ENCODE data around the gene FGF8. TPM values are rescaled to one million over a fixed set of nuclear protein-coding genes. Genes with fewer than 3 reads are reported as not detected.

The FGF8 gene
- total RNA-seq, 1 experiment from 2014 or later = not detected

GRCh38 chr10:101725296-101726114 lies 50.4 kb downstream of the FGF8 start:
- Histone ChIP-seq H2AFZ (ENCODE audit: low read length) (no peak overlapping the region), H3K27me3 (ENCODE audit: low read length) (no peaks in the 10 kb centered on the region), H3K27ac (ENCODE audit: low read length) (no peak overlapping the region), H4K20me1 (ENCODE audit: low read length) (no peaks in the 10 kb centered on the region), H3K9ac (ENCODE audit: low read length) (no peak overlapping the region), H3K9me2 (replicated peaks; ENCODE audit: low read length) (no peaks in the 10 kb centered on the region), H3K36me3 (ENCODE audit: low read depth, low read length) (no peaks in the 10 kb centered on the region), H3K79me2 (ENCODE audit: low read length) (no peaks in the 10 kb centered on the region), H3K4me3 (ENCODE audit: low read length) (no peak overlapping the region), H3K9me3 (ENCODE audit: low read length) (no peaks in the 10 kb centered on the region), H3K4me1 (ENCODE audit: insufficient read depth, low read length) (no peaks in the 10 kb centered on the region), H3F3A (ENCODE audit: low read length, unreplicated experiment) (no peaks in the 10 kb centered on the region), H3K4me2 (ENCODE audit: low read length) (no peak overlapping the region)
- no peak for ATAC-seq
- ChIA-PET CTCF (no interaction called here), POLR2A (ENCODE audit: unreplicated experiment) (no interaction called here)
- intact Hi-C loops (cut with micrococcal nuclease) = no loop called here
- no TSS peak for BruUV-seq (replicated peaks)
- DNase-seq = no peak
- no peak for TF ChIP-seq EZH2 (IDR thresholded peaks at IDR 0.05; ENCODE audit: low read length, unreplicated experiment)
- no peak for TF ChIP-seq CTCF (conservative IDR thresholded peaks at IDR 0.05; ENCODE audit: low read depth, low read length)
- TF ChIP-seq EZH2phosphoT487 (IDR thresholded peaks at IDR 0.05; ENCODE audit: borderline replicate concordance, low read length) = no peak

GRCh38 chr10:101724446-101724845 lies 51.5 kb downstream of the FGF8 start:
- no peak overlapping the region for H3K9ac ChIP-seq (ENCODE audit: low read length)
- no peaks in the 10 kb centered on the region for H3K4me1 ChIP-seq (ENCODE audit: insufficient read depth, low read length)
- no peaks in the 10 kb centered on the region for H3K27me3 ChIP-seq (ENCODE audit: low read length)
- no peak overlapping the region for H3K27ac ChIP-seq (ENCODE audit: low read length)
- ATAC-seq (no peak), DNase-seq (no peak)
- BruUV-seq (replicated peaks) = no TSS peak
- TF ChIP-seq EZH2phosphoT487 (IDR thresholded peaks at IDR 0.05; ENCODE audit: borderline replicate concordance, low read length) = no peak
- TF ChIP-seq CTCF (conservative IDR thresholded peaks at IDR 0.05; ENCODE audit: low read depth, low read length) = no peak
- TF ChIP-seq EZH2 (IDR thresholded peaks at IDR 0.05; ENCODE audit: low read length, unreplicated experiment) = no peak
- no peaks in the 10 kb centered on the region for H3K36me3 ChIP-seq (ENCODE audit: low read depth, low read length)
- H3K4me3 ChIP-seq (ENCODE audit: low read length) = no peak overlapping the region
- ChIA-PET CTCF (no interaction called here), POLR2A (ENCODE audit: unreplicated experiment) (interaction anchor here (0.6 kb wide), 1 partner anchor 9 kb away, joined by 6 read pairs; no protein-coding TSS in a partner anchor)
- H3K9me3 ChIP-seq (ENCODE audit: low read length) = no peaks in the 10 kb centered on the region
- no peaks in the 10 kb centered on the region for H3K9me2 ChIP-seq (replicated peaks; ENCODE audit: low read length)
- no peaks in the 10 kb centered on the region for H3F3A ChIP-seq (ENCODE audit: low read length, unreplicated experiment)
- H2AFZ ChIP-seq (ENCODE audit: low read length) = no peak overlapping the region
- H3K4me2 ChIP-seq (ENCODE audit: low read length) = no peak overlapping the region
- intact Hi-C loops (cut with micrococcal nuclease) = no loop called here
- H3K79me2 ChIP-seq (ENCODE audit: low read length) = no peaks in the 10 kb centered on the region
- H4K20me1 ChIP-seq (ENCODE audit: low read length) = no peaks in the 10 kb centered on the region

- Histone ChIP-seq H3F3A (ENCODE audit: low read length, unreplicated experiment) (no peaks in the 10 kb centered on the region), H2AFZ (ENCODE audit: low read length) (no peak overlapping the region), H3K36me3 (ENCODE audit: low read depth, low read length) (no peaks in the 10 kb centered on the region), H3K4me1 (ENCODE audit: insufficient read depth, low read length) (no peaks in the 10 kb centered on the region), H3K9me2 (replicated peaks; ENCODE audit: low read length) (no peaks in the 10 kb centered on the region), H3K79me2 (ENCODE audit: low read length) (no peaks in the 10 kb centered on the region), H3K4me2 (ENCODE audit: low read length) (no peak overlapping the region), H3K9ac (ENCODE audit: low read length) (no peak overlapping the region), H3K4me3 (ENCODE audit: low read length) (no peak overlapping the region), H4K20me1 (ENCODE audit: low read length) (no peaks in the 10 kb centered on the region), H3K27me3 (ENCODE audit: low read length) (no peaks in the 10 kb centered on the region), H3K27ac (ENCODE audit: low read length) (no peak overlapping the region), H3K9me3 (ENCODE audit: low read length) (no peaks in the 10 kb centered on the region)
- CTCF ChIA-PET = no interaction called here
- POLR2A ChIA-PET (ENCODE audit: unreplicated experiment) = no interaction called here
- intact Hi-C loops (cut with micrococcal nuclease) = no loop called here
- BruUV-seq (replicated peaks) = no TSS peak
- DNase-seq (no peak), ATAC-seq (no peak)
- no peak for TF ChIP-seq EZH2 (IDR thresholded peaks at IDR 0.05; ENCODE audit: low read length, unreplicated experiment)
- no peak for TF ChIP-seq EZH2phosphoT487 (IDR thresholded peaks at IDR 0.05; ENCODE audit: borderline replicate concordance, low read length)
- TF ChIP-seq CTCF (conservative IDR thresholded peaks at IDR 0.05; ENCODE audit: low read depth, low read length) = no peak
These were observed 52.7 kb downstream of the FGF8 start for GRCh38 chr10:101723176-101723575.
